ENCODE results near the gene GOT2. TPM values are rescaled to one million over a fixed set of nuclear protein-coding genes. Genes with fewer than 3 reads are reported as not detected.

The GOT2 gene
- total RNA-seq, 1 experiment from 2014 or later: 135 TPM

- no peaks in the 10 kb centered on the region for H4K20me1 ChIP-seq (ENCODE audit: insufficient read depth)
- H3K9ac ChIP-seq (ENCODE audit: low read length): no peak overlapping the region
- no peak overlapping the region for H3K27ac ChIP-seq (ENCODE audit: low read depth, low read length)
- H3K79me2 ChIP-seq (ENCODE audit: insufficient read depth, low read length): no peaks in the 10 kb centered on the region
- no peak for TF ChIP-seq YY1 (IDR thresholded peaks at IDR 0.05; ENCODE audit: extremely low read depth, insufficient replicate concordance, low read depth, low read length)
- TF ChIP-seq ZBTB33 (IDR thresholded peaks at IDR 0.05; ENCODE audit: extremely low read depth, insufficient replicate concordance, low read length): no peak
- TF ChIP-seq SRF (IDR thresholded peaks at IDR 0.05; ENCODE audit: low read depth): no peak
- no peak for TF ChIP-seq ZNF274 (IDR thresholded peaks at IDR 0.05; ENCODE audit: low read depth, low read length)
- TF ChIP-seq MAX (IDR thresholded peaks at IDR 0.05): no peak
- TF ChIP-seq EGR1 (IDR thresholded peaks at IDR 0.05; ENCODE audit: low read depth): no peak
- no peak for TF ChIP-seq TCF7L2 (IDR thresholded peaks at IDR 0.05; ENCODE audit: borderline replicate concordance, extremely low read depth, insufficient read depth, insufficient read length)
- no peak for TF ChIP-seq FOSL1 (IDR thresholded peaks at IDR 0.05; ENCODE audit: low read depth)
- no peak for TF ChIP-seq SIN3A (IDR thresholded peaks at IDR 0.05; ENCODE audit: low read depth)
- TF ChIP-seq ATF3 (IDR thresholded peaks at IDR 0.05): no peak
- RAD21 ChIA-PET (ENCODE audit: low non-redundant PET in 1 of 2, low total read pairs in 2 of 2, uncharacterized antibody in 2 of 2, unreplicated experiment in 2 of 2): no interaction called here
- DNase-seq (ENCODE audit: low read depth, low spot score) (no peak), ATAC-seq (no peak)
- no peaks in the 10 kb centered on the region for H3K9me2 ChIP-seq (ENCODE audit: insufficient read depth)
- H3K9me3 ChIP-seq (ENCODE audit: control insufficient read depth in 1 of 2, insufficient read depth in 1 of 2, low read depth in 1 of 2, low read length in 2 of 2): no peaks in the 10 kb centered on the region
- no TSS peak for BruUV-seq (replicated peaks)
- peaks cover 22% of the 10 kb centered on the region; the same call in 1 of the 2 replicates for H3K27me3 ChIP-seq (ENCODE audit: insufficient read depth, low read length)
- intact Hi-C loops (cut with micrococcal nuclease): no loop called here
- no peaks in the 10 kb centered on the region for H3K36me3 ChIP-seq (ENCODE audit: control insufficient read depth in 1 of 2, insufficient read depth in 2 of 2, low read length in 2 of 2)
- H3K4me1 ChIP-seq (ENCODE audit: control insufficient read depth in 1 of 2, insufficient read depth in 2 of 2, low read length in 2 of 2): no peaks in the 10 kb centered on the region
- H3K4me2 ChIP-seq (ENCODE audit: low read length): no peak overlapping the region
- H3K4me3 ChIP-seq (replicated peaks in 1 of 2; ENCODE audit: low read depth in 1 of 2, low read length in 2 of 2): no peak overlapping the region
- H2AFZ ChIP-seq (ENCODE audit: low read depth, low read length, poor library complexity, severe bottlenecking): no peak overlapping the region
- POLR2A ChIA-PET: no interaction called here
- CTCF ChIA-PET: no interaction called here
Observed at GRCh38 chr16:58768145-58768544, 34.0 kb upstream of the GOT2 start.
